ENCODE data around the gene TARDBP.
"Not testable (repeated sequence)": the region's sequence is repeated elsewhere in the genome, so short reads cannot be mapped to it uniquely, and the experiment has no call there.

Gene TARDBP

DNA sequence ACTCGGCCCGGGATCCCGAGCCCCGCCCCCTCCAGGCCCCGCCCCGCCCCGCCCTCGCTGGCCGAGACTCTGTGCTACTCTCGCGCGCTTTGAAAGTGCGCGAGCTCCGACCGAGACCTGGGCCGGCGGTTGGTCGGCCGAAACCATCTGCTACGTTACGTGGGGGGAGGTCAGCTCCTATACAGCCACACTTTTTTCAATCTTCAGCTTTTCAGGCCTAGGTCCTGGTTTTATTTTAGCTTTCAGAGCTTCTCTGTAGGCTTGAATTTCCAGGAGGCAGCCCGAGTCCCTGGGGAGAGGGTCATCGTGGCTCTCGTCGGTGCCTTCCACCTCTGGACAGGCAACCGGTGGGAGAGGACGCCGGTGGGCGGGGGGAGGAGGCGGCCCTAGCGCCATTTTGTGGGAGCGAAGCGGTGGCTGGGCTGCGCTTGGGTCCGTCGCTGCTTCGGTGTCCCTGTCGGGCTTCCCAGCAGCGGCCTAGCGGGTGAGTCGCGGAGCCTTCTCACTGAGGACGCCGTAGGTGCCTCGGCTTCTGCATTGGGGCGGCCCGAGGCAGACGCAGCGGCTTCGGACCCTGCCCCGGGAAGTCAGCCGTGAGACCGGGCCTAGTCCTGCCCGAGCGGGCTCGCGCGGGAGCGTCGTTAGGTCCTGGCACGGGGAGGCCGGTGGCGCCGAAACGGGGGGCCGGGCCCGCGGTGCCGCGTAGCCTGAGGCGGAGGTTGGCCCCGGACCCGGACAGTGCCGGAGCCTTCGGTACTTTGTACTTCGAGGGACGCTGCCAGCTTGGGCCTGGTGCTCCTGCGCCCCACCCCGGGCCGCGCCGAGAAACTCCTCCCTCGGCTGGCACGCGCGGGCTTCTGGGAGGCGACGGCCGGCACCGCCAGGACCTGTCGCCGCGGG lies at the start of gene TARDBP:
TARDBP (plus strand) TSS at position 395 of the 900 bp plus-strand sequence. CDS start 1,074 bp downstream, outside the sequence.
- DNase-seq (ENCODE audit: low read depth), result peak; percentile 84

DNA sequence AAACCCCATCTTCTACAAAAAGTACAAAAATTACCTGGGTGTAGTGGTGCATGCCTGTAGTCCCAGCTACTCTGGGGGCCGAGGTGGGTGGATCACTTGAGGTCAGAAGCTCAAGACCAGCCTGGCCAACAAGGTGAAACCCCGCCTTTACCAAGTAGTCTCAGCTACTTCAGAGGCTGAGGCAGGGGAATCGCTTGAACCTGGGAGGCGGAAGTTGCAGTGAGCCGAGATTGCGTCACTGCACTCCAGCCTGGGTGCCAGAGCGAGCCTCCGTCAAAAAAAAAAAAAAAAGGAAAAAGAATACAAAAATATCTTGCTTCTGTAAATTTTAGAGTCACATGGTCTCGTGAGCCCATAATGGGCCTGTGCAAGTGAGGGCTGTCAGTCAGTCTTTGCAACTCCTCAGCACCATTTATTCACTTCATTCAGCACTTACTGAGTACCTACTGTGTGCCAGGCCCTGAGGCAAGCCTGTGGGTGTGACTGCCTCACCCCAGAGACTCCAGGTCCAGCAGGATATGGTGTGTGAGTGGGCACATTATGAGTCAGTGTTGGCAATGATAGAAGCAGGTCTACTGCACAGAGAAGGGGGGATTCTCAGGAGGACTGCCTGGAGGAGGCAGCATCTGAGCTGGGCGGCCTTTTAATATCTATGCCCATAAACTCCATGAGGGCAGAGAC lies 46.8 kb upstream of the TARDBP start:
- DNase-seq (ENCODE audit: low read depth), result no peak

DNA sequence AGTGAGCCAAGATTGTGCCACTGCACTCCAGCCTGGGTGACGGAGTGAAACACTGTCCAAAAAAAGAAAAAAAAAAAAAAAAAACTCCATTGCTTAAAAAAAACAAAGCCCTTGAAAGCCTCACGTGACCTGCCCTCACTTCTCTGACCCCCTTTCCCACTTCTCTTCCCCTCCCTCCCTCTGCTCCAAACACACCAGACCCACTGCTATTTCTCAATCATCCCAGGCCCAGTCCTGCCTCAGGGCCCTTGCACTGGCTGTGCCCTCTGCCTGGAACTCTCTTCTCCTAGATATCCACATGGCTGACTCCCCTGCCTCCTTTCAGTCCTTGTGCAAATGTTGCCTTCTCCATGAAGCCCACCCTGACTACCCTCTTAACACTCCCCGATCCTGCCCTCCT lies 45.4 kb upstream of the TARDBP start:
- no peak for DNase-seq (ENCODE audit: low read depth)

DNA sequence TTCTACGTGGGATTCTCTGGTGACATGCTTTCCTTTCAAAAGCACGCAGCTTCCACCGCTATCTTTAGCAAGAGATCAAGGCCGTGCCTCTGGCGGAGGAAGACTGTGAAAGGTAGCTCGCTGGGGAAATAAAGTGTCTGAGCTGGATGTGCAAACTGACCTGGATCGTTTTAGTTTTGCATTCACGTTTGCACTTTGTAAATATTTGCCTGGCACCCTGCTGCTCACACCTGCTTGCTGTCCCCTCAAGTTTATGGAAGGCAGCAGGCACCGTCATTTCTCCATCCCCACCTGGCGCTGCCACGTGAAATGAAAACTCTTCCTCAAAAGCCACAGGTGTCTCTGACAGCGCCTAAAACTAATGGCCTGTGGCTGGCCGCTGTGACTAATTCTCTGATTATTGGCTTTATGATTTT lies 44.0 kb upstream of the TARDBP start:
- no peak for DNase-seq (ENCODE audit: low read depth)

DNA sequence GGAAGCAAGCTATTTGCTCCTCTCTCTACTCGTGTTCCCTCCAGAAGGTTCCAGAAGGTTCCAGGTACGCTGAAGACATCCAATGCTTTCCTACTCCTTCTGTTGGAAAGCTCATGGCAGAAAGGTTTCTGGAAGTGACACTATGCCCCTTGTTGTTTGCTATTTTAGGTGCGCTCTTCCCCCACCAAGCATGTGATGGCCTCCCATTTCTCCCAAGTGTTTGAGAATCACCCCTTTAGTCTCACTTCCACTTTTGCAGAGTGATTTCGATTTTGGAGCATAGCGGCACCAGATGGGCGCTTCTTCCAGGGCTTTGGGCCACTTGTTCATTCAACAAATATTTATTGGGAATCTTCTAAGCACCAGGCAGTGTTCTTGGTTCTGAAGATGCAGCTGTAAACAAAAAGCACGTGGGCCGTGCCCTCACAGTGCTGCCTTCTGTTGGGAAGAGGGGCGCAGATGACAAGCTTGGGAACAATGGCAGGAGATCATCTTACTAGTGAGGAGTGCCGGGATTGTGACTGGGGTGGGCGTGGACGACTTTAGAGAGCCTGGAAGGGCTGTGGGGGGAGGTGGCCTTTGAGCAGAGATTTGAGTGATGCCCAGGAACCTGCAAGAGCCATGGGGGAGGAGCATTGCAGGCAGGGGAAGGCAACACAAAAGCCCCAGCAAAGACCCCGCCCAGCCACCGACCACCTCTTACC lies 43.0 kb upstream of the TARDBP start:
- no peak for DNase-seq (ENCODE audit: low read depth)

DNA sequence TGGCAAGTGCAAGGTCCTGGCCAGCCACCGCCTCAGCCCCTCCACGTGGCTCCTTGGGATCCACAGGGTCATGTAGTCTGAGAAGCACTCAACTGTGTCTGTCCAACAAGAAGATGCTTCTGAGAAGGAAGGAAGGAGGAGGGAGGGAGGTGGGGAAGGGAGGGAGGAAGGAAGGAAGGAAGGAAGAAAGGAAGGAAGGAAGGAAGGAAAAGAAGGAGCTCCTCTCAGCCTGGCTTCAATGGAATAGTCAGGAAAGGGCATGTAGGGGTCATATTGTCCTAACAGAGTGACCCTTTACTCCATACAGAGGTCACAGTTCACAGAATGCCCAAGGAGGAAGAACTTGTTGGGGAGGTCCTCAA lies 42.5 kb upstream of the TARDBP start:
- no peak for DNase-seq (ENCODE audit: low read depth)

DNA sequence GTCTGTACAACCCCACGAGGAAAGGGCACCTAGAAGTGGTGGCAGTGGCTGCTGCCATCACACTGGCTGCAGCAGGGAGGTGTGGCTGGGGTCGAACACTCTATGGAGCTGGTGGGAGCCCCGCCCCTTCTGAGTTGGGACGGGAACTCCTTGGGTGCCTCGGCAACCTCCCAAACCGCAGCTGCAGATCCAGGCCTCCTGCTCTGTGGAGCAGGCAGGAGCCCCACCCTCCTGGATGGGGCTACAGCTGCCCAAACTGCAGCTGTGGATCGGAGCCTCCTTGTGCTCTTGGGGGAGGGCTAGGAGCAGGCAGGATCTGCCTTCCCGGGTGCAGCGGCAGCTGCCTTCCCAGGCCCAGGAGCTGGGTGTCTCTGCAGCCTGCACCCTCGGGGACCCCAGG lies 38.9 kb upstream of the TARDBP start:
- peak; percentile 25 for DNase-seq (ENCODE audit: low read depth)

DNA sequence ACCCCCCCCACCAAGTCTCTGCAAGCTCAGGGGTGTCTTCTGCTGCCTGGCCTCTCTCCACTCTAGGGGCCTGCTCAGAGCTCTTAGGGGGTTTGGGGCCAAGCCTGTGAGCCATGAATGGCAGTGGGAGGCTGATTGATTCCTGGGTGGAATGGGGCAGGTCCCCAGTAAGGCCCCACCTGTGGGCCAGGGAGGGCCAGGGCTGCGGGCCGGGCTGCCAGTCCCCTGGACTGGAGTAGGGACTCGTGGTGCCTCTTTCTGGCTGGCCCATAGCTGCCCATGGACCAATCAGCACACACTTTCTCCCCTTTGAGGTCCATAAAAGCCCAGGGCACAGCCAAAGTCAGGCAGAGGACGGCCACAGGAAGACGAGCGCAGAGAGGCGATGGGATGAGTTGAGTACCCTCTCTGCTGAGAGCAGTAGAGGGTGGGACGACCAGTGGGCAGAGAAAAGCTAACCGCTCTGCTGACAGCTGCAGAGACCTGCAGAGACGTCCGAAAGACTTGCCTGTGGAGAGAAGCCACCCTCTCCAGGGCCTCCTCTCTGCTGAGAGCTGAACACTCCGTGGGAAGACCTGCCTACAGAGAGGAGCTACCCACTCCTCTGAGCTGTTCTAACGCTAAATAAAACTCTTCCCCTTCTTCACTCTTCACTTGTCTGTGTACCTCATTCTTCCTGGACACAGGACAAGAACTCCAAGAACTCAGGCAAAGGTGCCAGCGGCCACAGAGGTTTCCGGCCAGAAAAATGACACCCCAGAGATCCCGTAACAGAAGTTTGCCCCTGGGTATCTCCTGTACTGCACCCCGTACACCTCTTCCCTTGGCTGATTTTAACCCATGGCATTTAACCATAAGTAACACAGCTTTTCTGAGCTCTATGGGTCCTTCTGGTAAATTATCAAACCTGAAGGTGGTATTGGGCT lies 38.2 kb upstream of the TARDBP start:
- no peak for DNase-seq (ENCODE audit: low read depth)

DNA sequence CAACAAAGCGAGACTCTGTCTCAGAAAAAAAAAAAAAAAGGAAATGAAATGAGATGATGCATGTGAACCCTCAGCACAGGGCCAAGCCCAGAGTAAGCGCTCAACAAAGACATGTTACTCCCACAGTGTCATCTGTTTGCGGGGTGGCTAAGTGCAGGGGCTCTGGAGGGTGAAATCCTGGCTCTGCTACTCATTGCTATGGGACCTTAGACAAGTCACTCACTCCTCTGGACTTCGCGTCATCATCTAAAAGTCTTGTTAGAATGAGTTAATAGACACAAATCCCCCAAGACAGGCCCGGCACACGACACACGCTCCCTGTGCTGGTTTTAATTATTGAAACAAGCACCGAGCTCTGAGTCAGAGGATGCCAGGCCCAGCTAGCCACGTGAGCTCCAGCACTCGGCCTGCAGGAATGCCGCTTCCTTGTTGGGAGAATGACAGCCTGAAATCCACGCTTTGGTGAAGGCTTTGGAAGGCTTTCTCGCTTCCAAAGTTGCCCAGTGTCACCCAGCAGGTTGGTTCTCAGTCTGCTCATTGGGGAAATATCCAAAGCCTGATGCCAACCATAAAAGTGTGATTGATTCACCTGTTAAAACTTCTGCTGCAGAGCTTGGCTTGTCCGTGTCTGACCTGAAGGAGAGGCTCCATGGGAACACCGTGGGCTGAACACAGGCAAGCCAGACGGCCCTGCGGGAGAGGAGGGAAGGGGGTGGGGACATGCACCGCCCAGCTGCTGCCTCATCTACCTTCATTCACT lies 36.7 kb upstream of the TARDBP start:
- DNase-seq (ENCODE audit: low read depth), result peak; percentile 85

DNA sequence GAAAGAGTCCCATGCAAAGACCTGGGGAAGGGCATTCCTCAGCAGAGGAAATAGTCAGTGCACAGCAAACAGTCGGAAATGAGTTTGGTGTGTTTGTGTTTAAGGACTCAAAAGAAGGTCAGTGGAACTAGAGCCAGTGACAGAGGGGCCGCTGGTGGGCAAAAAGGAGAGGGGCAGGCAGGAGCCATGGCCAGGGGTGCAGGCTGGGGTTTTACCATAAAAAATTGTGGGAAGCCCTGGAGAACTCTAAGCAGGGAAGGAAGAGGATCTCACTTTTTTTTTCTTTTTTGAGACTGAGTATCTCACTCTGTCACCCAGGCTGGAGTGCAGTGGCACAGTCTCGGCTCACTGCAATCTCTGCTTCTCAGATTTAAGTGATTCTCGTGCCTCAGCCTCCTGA lies 33.7 kb upstream of the TARDBP start:
- DNase-seq (ENCODE audit: low read depth), result no peak

DNA sequence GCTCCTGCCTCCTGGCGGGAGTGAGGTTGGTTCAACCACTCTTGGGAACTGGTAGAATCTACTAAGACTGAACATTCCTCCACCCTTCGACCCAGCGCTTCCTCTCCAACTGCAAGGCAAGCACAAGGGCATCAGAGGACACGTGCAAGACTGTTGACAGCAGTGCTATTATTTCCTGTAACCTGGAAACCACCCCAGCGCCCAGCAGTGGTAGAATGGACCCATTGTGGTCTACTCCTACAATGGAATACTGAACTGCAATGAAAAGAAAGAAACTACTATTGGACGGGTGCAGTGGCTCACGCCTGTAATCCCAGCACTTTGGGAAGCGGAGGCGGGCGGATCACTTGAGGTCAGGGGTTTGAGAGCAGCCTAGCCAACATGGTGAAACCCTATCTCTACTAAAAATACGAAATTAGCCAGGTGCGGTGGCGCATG lies 33.0 kb upstream of the TARDBP start:
- peak; percentile 3 for DNase-seq (ENCODE audit: low read depth)

DNA sequence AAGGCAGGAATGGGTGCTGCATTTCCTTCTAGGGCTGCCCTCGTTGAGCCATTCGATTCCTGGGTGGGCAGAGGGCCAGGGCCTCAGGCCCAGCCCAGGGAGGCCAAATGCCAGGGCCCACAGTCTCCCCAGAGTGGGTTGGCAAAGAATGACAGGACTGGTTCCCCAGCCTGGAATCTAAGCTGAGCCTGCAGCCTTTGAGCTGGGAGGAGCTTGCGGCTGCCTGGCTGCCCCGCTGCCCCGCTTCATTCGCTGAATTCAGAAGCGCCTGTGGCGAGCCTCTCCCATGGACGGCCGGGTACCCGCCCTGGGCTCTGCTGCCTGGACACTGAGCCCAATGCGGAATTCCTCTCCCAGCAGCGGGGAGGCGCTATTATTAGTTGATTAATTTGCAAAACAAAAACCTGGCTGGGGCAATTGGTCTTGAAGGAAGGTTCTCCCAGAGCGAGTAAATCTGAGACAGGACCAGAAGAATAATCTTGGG lies 32.3 kb upstream of the TARDBP start:
- DNase-seq (ENCODE audit: low read depth), result peak; percentile 52

DNA sequence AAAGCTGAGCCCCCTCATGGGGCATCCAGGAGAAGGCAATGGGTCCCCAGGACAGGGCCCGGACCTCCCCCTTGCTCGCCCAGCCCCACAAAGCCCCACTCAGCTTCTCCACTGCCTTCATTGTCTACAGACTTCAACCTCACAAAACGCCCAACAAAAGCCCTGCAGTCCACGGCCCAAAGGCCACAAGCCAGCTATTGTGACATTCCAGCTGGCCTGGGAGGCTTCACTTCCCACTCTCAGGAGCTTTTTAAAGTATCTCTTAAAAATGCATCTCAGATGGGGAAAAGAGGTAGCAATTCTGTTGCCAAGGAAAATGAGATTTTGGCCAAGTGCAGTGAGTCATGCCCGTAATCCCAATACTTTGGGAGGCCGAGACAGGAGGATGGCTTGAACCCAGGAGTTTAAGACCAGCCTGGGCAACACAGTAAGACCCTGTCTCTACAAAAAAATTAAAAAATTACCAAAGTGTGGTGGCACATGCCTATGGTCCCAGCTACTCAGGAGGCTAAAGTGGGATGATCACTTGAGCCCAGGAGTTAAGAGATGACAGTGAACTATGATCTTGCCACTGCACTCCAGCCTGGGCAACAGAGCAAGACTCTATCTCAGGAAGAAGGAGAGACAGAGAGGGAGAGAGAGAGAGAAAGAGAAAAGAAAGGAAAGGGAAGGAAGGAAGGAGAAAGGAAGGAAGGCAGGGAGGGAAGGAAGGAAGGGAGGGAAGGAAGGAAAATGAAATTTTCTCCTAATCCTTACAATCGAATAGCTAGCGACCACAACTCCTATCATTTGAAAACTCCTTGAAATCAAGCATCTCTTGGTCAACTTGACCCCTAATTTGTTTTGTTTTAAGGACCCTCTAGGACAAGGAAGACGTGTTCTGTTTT lies 31.4 kb upstream of the TARDBP start:
- DNase-seq (ENCODE audit: low read depth), result peak; percentile 62

DNA sequence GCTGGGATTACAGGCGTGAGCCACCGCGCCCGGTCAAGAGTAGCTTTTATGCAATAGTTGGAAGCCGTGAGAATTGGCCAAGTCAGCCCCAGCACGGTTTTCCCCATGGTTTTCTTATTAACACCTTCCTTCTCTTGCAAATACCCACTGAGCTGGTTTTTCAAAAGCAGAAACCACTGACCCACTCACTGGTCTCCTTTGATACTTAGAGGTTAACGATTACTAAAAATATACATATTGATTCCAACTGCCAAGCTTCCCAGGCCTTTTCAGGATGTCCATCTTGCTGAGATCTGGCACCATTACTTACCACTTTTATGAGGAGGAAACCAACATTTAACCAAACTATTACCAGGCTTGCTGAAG lies 25.9 kb upstream of the TARDBP start:
- DNase-seq (ENCODE audit: low read depth), result no peak

DNA sequence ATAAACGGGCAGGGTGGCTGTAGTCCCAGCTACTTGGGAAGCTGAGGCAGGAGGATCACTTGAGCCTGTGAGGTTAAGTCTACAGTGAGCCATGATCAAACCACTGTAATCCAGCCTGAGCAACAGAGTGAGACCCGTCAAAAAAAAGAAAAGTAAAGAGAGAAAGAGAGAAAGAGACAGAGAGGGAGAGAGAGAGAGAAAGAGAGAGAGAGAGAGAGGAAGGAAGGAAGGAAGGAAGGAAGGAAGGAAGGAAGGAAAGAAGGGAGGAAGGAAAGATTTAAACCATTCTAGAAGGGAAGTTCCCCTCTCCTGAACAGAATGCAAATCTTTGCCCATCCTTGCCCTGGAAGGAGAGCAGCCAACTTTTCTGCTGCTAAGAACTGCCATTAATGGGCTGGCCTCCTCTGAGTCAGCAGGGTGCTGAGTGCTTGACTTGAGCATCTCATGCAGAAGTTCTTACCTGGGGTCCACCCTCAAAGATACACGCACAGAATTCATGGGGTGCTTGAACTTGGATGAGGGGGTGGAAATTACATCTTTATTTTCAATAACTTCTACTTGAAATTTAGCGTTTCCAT lies 24.5 kb upstream of the TARDBP start:
- DNase-seq (ENCODE audit: low read depth), result no peak

DNA sequence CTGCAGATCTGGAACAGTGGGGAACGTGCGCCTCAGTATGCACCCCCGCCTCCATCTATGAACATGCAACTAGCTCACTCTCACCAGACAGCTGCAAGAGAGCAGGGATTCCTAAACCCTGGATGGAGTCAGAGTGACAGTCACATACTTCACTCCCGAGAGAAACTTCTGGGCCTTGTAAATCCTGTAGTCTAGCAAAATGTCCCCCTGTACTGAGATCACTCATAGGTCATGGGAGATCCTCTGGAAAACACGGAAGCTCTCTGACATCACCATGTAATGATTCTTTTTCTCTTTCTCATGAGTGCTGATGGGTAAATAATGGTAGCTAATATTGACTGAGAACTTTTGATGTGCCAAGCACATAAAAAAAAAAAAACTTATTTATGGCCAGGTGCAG lies 23.4 kb upstream of the TARDBP start:
- no peak for DNase-seq (ENCODE audit: low read depth)

DNA sequence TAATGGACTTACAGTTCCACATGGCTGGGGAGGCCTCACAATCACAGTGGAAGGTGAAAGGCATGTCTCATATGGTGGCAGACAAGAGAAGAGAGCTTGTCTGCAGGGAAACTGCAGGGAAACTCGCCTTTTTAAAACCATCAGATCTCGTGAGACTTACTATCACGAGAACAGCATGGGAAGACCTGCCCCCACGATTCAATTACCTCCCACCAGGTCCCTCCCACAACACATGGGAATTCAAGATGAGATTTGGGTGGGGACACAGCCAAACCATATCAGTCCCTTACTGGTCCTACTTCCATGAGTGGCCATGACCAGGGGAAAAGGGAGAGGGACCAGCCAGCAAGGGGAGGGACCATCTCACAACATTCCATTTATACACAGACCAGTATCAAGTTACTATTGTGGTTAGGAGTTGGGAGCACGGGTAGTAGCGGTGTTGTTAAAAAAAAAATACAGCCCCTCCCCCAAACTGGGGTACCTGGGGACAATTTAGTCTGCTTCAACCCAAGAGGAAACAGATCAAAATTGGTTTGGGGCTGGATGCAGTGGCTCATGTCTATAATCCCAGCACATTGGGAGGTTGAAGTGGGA lies 22.4 kb upstream of the TARDBP start:
- not testable (repeated sequence) for DNase-seq (ENCODE audit: low read depth)

DNA sequence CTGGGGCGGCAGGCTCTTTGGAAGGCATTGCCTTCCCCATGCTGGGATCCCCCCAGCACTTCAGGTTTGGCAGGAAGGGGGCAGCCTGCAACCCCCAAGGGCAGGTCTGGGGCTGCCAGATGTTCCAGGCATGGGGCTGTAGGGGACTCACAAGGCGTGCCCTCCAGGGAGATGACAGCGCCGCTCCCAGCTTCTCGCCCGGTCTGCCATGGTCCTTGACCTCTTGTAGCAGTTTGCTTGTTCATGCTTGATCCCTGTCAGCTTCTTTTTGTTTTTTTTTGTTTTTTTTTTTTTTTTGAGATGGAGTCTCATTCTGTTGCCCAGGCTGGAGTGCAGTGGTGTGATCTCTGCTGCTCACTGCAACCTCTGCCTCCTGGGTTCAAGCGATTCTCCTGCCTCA lies 21.6 kb upstream of the TARDBP start:
- no peak for DNase-seq (ENCODE audit: low read depth)

DNA sequence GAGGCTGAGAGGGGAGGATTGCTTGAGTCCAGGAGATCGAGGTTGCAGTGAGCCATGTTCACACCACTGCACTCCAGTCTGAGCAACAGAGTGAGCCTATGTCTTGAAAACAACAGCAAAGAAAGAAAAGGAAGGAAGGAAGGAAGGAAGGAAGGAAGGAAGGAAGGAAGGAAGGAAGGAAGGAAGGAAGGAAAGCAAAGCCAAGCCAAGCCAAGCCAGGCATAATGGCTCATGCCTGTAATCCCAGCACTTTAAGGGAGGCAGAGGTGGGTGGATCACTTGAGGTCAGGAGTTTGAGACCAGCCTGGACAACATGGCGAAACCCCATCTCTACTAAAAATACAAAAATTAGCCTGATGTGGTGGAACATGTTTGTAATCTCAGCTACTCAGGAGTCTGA lies 20.4 kb upstream of the TARDBP start:
- not testable (repeated sequence) for DNase-seq (ENCODE audit: low read depth)

Measured in GM04504 (cell line).